Activated naive CD4-positive, alpha-beta T cell treated with anti-CD3 and anti-CD28 coated beads, Interleukin-2, amount 10 ng/mL, durations not matched to agents 7 days and 5 days (primary cell): Measurements from ENCODE around the gene TRAFD1.
A peak's percentile ranks its signal among the peaks of the same experiment; 100 is the strongest.

Source experiments
- CTCF ChIA-PET: fragments of 350-600 bp; sonication (Branson Sonifier 250); formaldehyde crosslinking; loops from one replicate; lab custom pipeline; 2021; ENCODE audit warnings: antibody characterized with exemption; lab: Charles Lee
- DNase-seq: peaks from one replicate; pipeline ENCODE4 v3.0.0-alpha.2; 2020
- H3K27ac Mint-ChIP-seq: one replicate; pipeline ENCODE4 v1.8.0; 2021; ENCODE audit warnings: mild to moderate bottlenecking, moderate library complexity, mixed read lengths
- H3K27me3 Mint-ChIP-seq: one replicate; pipeline ENCODE4 v1.8.0; 2021; ENCODE audit warnings: mild to moderate bottlenecking, mixed read lengths
- H3K36me3 Mint-ChIP-seq: one replicate; pipeline ENCODE4 v1.8.0; 2021; ENCODE audit warnings: mixed read lengths
- H3K4me1 Mint-ChIP-seq: one replicate; pipeline ENCODE4 v1.8.0; 2021; ENCODE audit warnings: mixed read lengths
- H3K4me3 Mint-ChIP-seq: one replicate; pipeline ENCODE4 v1.8.0; 2021; ENCODE audit warnings: mild to moderate bottlenecking, moderate library complexity, mixed read lengths
- H3K9me3 Mint-ChIP-seq: one replicate; pipeline ENCODE4 v1.8.0; 2021; ENCODE audit warnings: mixed read lengths

TRAFD1 gene

DNA sequence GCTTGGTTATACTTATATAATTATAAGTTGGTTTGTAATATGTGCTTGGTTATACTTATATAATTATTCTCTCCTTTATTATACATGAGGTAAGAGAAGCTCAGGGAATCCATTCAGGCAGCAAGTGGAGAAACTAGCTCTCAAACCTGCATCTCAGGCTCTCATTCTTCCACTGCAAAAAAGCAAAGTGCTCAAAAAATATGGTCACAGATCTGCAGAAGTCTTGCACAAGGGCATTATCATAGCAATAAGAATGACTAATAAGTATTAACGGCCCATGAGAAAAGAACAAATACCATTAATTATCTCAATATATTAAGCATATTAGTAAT is 476 bp upstream of the TRAFD1 start:
- peaks cover 20% of the 10 kb centered on the region for H3K27me3 Mint-ChIP-seq

DNA sequence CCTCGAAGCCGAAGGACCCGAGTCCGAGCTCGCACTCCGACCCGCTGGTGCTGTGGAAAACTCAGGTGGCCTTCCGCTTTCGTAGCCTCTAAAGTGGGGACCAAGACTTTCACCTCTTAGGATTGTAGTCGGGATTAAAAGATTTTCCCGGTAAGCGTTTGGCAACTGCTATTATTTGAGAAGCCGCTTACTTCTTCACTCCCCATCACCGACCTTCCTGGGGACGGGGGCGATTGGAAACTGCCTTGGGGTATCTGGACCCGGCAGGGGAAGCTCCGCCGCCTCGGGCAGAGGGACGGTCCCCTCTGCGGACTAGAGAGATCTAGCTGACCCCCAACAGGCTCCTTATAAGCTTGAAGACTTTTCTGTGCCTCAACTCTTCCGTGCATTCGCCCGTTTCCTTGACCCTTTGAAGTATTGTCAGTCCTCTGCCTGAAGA is 659 bp downstream of the TRAFD1 start:
- Mint-ChIP-seq H3K4me1 (peaks cover 49% of the 10 kb centered on the region), H3K27ac (peak overlapping the region; percentile 93), H3K9me3 (no peaks in the 10 kb centered on the region), H3K4me3 (peak overlapping the region; percentile 81), H3K27me3 (peaks cover 10% of the 10 kb centered on the region), H3K36me3 (peaks cover 15% of the 10 kb centered on the region)
- peak; percentile 27 for DNase-seq
- CTCF ChIA-PET, result interaction anchor here (1.8 kb wide), 1 partner anchor 39 kb away, joined by 5 read pairs; no protein-coding TSS in a partner anchor

More for the DNA sequence above, 476 bp upstream of the TRAFD1 start:
- Mint-ChIP-seq H3K4me3 (peak overlapping the region; percentile 34), H3K4me1 (peaks cover 44% of the 10 kb centered on the region), H3K36me3 (peaks cover 14% of the 10 kb centered on the region), H3K9me3 (no peaks in the 10 kb centered on the region), H3K27ac (peak overlapping the region; percentile 89)
- CTCF ChIA-PET, result interaction anchor here (0.6 to 1.8 kb wide), 2 partner anchors 38 to 131 kb away, joined by 3 to 5 read pairs; no protein-coding TSS in a partner anchor
- DNase-seq, result no peak

DNA sequence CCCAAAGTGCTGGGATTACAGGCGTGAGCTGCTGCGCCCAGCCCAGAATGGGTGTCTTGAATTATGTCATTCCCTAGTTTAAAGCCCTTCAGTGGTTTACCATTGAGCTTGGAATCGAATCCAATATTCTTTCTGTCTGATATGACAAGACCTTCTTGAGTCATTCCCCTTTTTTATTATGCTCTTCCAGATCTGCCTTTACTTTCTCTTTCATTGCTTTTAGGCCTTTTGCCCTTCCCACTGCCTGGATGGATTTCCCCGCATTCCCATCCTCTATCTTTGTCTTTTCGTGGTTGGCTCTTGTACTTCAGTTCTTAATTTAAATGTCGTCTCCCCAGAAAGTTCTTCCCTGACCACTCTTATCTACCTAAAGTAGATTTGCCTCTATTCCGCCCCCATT is 1.6 kb downstream of the TRAFD1 start:
- CTCF ChIA-PET, result interaction anchor here (0.7 kb wide), 1 partner anchor 112 kb away, joined by 3 read pairs; no protein-coding TSS in a partner anchor
- Mint-ChIP-seq H3K27ac (peak overlapping the region; percentile 93), H3K9me3 (no peaks in the 10 kb centered on the region), H3K36me3 (peaks cover 21% of the 10 kb centered on the region), H3K4me3 (peak overlapping the region; percentile 81), H3K4me1 (peaks cover 58% of the 10 kb centered on the region), H3K27me3 (peaks cover 3% of the 10 kb centered on the region)
- DNase-seq, result no peak

- DNase-seq, result no peak
- Mint-ChIP-seq H3K36me3 (peaks cover 39% of the 10 kb centered on the region), H3K27ac (peak overlapping the region; percentile 93), H3K4me3 (peak overlapping the region; percentile 67), H3K9me3 (no peaks in the 10 kb centered on the region), H3K4me1 (peaks cover 66% of the 10 kb centered on the region), H3K27me3 (no peaks in the 10 kb centered on the region)
- CTCF ChIA-PET, result interaction anchor here (0.8 to 1.4 kb wide), 4 partner anchors 15 to 256 kb away, joined by 3 to 4 read pairs (median 3); no protein-coding TSS in a partner anchor
These were observed 5.2 kb downstream of the TRAFD1 start for GRCh38 chr12:112130441-112130998.

- DNase-seq, result no peak
- H3K4me3 Mint-ChIP-seq, result peak overlapping the region; percentile 44
- no peaks in the 10 kb centered on the region for H3K9me3 Mint-ChIP-seq
- H3K27ac Mint-ChIP-seq, result peak overlapping the region; percentile 93
- peaks cover 61% of the 10 kb centered on the region for H3K4me1 Mint-ChIP-seq
- H3K27me3 Mint-ChIP-seq, result no peaks in the 10 kb centered on the region
- peaks cover 35% of the 10 kb centered on the region for H3K36me3 Mint-ChIP-seq
- CTCF ChIA-PET, result interaction anchor here (1.4 to 1.7 kb wide), 3 partner anchors 19 to 56 kb away, joined by 4 to 5 read pairs (median 4); no protein-coding TSS in a partner anchor
These were observed 6.3 kb downstream of the TRAFD1 start for GRCh38 chr12:112131686-112132085.

GRCh38 chr12:112133418-112133817 is 8.1 kb downstream of the TRAFD1 start:
- CTCF ChIA-PET, result interaction anchor here (0.7 to 1.6 kb wide), 3 partner anchors 58 to 184 kb away, joined by 3 to 5 read pairs (median 4); no protein-coding TSS in a partner anchor
- Mint-ChIP-seq H3K36me3 (peaks cover 33% of the 10 kb centered on the region), H3K27me3 (no peaks in the 10 kb centered on the region)

DNA sequence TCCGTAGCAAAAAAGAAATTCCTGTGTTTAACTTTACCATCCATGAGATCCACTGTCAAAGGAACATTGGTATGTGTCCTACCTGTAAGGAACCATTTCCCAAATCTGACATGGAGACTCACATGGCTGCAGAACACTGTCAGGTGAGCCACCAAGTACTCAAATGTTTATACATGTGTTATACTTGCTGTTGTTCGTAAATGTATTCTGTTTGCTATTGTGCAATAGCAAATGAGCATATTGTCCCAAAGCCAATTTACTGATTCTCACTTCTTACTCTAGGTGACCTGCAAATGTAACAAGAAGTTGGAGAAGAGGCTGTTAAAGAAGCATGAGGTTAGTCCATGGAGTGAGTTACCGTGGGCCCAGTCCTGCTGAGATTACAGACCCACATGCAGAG is 9.4 kb downstream of the TRAFD1 start:
- no peak overlapping the region for H3K4me3 Mint-ChIP-seq
- DNase-seq, result no peak
- peak overlapping the region; percentile 37 for H3K27ac Mint-ChIP-seq
- CTCF ChIA-PET, result no interaction called here
- no peaks in the 10 kb centered on the region for H3K27me3 Mint-ChIP-seq
- peaks cover 32% of the 10 kb centered on the region for H3K4me1 Mint-ChIP-seq
- H3K36me3 Mint-ChIP-seq, result peaks cover 35% of the 10 kb centered on the region
- H3K9me3 Mint-ChIP-seq, result no peaks in the 10 kb centered on the region

More at GRCh38 chr12:112133418-112133817, 8.1 kb downstream of the TRAFD1 start:
- Mint-ChIP-seq H3K27ac (no peak overlapping the region), H3K4me1 (peaks cover 45% of the 10 kb centered on the region), H3K9me3 (no peaks in the 10 kb centered on the region), H3K4me3 (no peak overlapping the region)
- no peak for DNase-seq

- peak overlapping the region; percentile 0 for H3K27ac Mint-ChIP-seq
- no peak overlapping the region for H3K4me3 Mint-ChIP-seq
- no peak for DNase-seq
- H3K36me3 Mint-ChIP-seq, result peaks cover 44% of the 10 kb centered on the region
- H3K4me1 Mint-ChIP-seq, result peaks cover 3% of the 10 kb centered on the region
- H3K27me3 Mint-ChIP-seq, result no peaks in the 10 kb centered on the region
- CTCF ChIA-PET, result interaction anchor here (1.2 kb wide), 1 partner anchor 120 kb away, joined by 3 read pairs; no protein-coding TSS in a partner anchor
- H3K9me3 Mint-ChIP-seq, result no peaks in the 10 kb centered on the region
These were observed 15.4 kb downstream of the TRAFD1 start for GRCh38 chr12:112140728-112141127.

- Mint-ChIP-seq H3K36me3 (peaks cover 52% of the 10 kb centered on the region), H3K4me3 (no peak overlapping the region), H3K9me3 (no peaks in the 10 kb centered on the region), H3K27ac (peak overlapping the region; percentile 56), H3K4me1 (peaks cover 9% of the 10 kb centered on the region), H3K27me3 (no peaks in the 10 kb centered on the region)
- no peak for DNase-seq
- CTCF ChIA-PET, result no interaction called here
These were observed 20.8 kb downstream of the TRAFD1 start for GRCh38 chr12:112146123-112146522.

DNA sequence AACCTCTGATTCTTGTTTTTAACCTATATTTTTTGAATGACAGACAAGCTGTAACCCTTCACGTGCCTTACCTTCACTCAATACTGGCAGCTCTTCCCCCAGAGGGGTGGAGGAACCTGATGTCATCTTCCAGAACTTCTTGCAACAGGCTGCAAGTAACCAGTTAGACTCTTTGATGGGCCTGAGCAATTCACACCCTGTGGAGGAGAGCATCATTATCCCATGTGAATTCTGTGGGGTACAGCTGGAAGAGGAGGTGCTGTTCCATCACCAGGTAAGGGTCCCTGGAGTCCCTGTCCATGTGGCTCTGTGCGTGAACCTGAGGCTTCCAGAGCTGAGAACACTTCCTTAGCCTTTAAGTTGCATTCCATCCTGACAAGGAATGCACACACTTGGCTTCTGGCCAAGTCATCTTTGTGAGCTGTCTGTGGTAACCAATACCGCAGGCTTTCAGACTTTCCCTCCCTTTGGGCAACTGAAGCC is 22.7 kb downstream of the TRAFD1 start:
- Mint-ChIP-seq H3K27ac (no peak overlapping the region), H3K27me3 (no peaks in the 10 kb centered on the region), H3K4me1 (peaks cover 9% of the 10 kb centered on the region), H3K4me3 (no peak overlapping the region), H3K36me3 (peaks cover 62% of the 10 kb centered on the region), H3K9me3 (no peaks in the 10 kb centered on the region)
- DNase-seq, result no peak
- CTCF ChIA-PET, result no interaction called here

- Mint-ChIP-seq H3K36me3 (peaks cover 68% of the 10 kb centered on the region), H3K9me3 (no peaks in the 10 kb centered on the region), H3K27me3 (no peaks in the 10 kb centered on the region), H3K27ac (no peak overlapping the region), H3K4me3 (no peak overlapping the region), H3K4me1 (peaks cover 9% of the 10 kb centered on the region)
- CTCF ChIA-PET, result no interaction called here
- no peak for DNase-seq
These were observed 24.2 kb downstream of the TRAFD1 start for GRCh38 chr12:112149596-112149995.

DNA sequence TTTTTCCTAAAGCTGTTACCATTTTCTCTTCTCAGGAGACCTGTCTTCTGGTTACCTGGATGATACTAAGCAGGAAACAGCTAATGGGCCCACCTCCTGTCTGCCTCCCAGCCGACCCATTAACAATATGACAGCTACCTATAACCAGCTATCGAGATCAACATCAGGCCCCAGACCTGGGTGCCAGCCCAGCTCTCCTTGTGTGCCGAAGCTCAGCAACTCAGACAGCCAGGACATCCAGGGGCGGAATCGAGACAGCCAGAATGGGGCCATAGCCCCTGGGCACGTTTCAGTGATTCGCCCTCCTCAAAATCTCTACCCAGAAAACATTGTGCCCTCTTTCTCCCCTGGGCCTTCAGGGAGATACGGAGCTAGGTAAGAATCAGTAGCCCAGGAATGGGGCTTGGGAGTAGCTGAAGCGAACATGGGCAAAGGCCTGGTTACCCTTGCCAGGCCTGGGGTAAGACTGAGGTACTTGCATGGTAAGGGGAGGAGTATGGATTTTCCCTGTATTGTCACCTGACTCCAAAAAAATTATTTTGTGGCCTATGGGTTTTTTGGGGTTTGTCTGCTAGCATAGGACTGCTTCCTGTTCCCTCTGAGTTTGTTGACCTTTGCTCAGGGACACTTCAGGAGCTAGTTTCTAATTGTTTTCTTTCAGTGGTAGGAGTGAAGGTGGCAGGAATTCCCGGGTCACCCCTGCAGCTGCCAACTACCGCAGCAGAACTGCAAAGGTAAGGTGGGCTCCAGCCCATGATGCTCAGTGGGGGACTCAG is 26.6 kb downstream of the TRAFD1 start:
- Mint-ChIP-seq H3K27me3 (no peaks in the 10 kb centered on the region), H3K9me3 (peaks cover 14% of the 10 kb centered on the region), H3K27ac (no peak overlapping the region), H3K4me3 (no peak overlapping the region), H3K4me1 (peaks cover 4% of the 10 kb centered on the region), H3K36me3 (peaks cover 72% of the 10 kb centered on the region)
- CTCF ChIA-PET, result interaction anchor here (0.6 kb wide), 1 partner anchor 46 kb away, joined by 3 read pairs; no protein-coding TSS in a partner anchor
- DNase-seq, result no peak

DNA sequence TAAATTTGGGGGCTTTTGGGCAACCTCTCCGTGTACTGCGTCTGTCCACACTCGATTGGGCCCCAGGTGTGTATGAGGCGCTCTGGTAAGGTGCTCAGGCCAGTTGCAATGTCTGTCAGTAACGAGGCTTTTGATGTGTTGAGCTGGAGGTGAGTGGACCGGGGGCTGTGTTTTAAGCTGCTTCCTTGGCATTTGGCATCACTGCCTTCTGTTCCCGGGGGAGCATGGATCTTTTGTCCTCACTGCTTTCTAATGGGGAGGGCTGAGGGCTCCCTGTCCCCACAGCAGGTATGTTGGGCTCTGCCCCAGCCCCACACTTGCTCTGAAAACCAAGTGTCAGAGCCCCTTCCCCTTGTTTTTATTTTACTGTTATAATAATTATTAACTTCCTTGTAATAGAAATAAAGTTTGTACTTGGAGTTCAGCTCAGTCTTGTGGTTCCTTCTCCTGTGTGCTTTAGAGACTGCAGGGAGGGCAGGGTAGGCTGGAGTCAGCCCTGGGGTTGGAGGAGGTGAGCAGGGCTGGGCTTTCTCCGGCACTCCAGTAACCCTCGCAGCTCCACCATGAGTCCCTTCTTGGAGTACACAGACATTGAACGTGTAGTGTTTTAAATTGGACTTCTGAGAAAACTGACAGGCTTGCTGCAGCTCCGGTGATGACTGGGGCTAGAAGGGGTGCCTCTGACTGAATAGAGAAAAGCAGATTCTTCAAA is 28.0 kb downstream of the TRAFD1 start:
- peaks cover 16% of the 10 kb centered on the region for H3K4me1 Mint-ChIP-seq
- no peak overlapping the region for H3K4me3 Mint-ChIP-seq
- H3K27ac Mint-ChIP-seq, result no peak overlapping the region
- CTCF ChIA-PET, result no interaction called here
- DNase-seq, result no peak
- H3K9me3 Mint-ChIP-seq, result peaks cover 26% of the 10 kb centered on the region
- peaks cover 81% of the 10 kb centered on the region for H3K36me3 Mint-ChIP-seq
- H3K27me3 Mint-ChIP-seq, result no peaks in the 10 kb centered on the region

- no peak for DNase-seq
- H3K27me3 Mint-ChIP-seq, result no peaks in the 10 kb centered on the region
- peaks cover 21% of the 10 kb centered on the region for H3K4me1 Mint-ChIP-seq
- H3K4me3 Mint-ChIP-seq, result no peak overlapping the region
- H3K9me3 Mint-ChIP-seq, result peaks cover 30% of the 10 kb centered on the region
- H3K36me3 Mint-ChIP-seq, result peaks cover 81% of the 10 kb centered on the region
- H3K27ac Mint-ChIP-seq, result no peak overlapping the region
- CTCF ChIA-PET, result no interaction called here
These were observed 28.5 kb downstream of the TRAFD1 start for GRCh38 chr12:112153893-112154219.
